GM12891 (cell line): ENCODE results near the gene SPATS2.

ENCODE experiments used
- DNase-seq: peaks from one replicate; pipeline ENCODE4 v3.0.0; 2011; ENCODE audit warnings: low spot score; ENCODE audit not compliant: insufficient read length
- FAIRE-seq: peaks from 2 replicates; lab custom pipeline; 2011; peaks lifted over from hg19 to GRCh38; lab: Jason Lieb, UNC
- PAX5 ChIP-seq: IDR thresholded peaks from 2 replicates; pipeline ENCODE4 v1.6.1; 2011; ENCODE audit warnings: low read length, moderate library complexity, mild to moderate bottlenecking; ENCODE audit not compliant: insufficient read depth, severe bottlenecking
- POLR2A ChIP-seq: IDR thresholded peaks from 2 replicates; pipeline ENCODE4 v1.6.1; 2011; ENCODE audit warnings: low read depth, low read length, control low read depth
- POLR2AphosphoS5 ChIP-seq: IDR thresholded peaks from 2 replicates; pipeline ENCODE4 v1.6.1; 2011; ENCODE audit warnings: low read depth, low read length, control low read depth
- POU2F2 ChIP-seq: IDR thresholded peaks from 2 replicates; pipeline ENCODE4 v1.6.1; 2011; ENCODE audit warnings: low read depth, mild to moderate bottlenecking, control low read depth, low read length, moderate library complexity
- SPI1 ChIP-seq: IDR thresholded peaks from 2 replicates; pipeline ENCODE4 v1.6.1; 2011; ENCODE audit warnings: low read depth, low read length, control low read depth
- TAF1 ChIP-seq: IDR thresholded peaks from 2 replicates; pipeline ENCODE4 v1.6.1; 2011; ENCODE audit warnings: low read depth, low read length, control low read depth

SPATS2 gene

GRCh38 chr12:49558526-49558925, 191.3 kb downstream of the SPATS2 start:
- DNase-seq, result no peak
- no peak for TF ChIP-seq SPI1
- TF ChIP-seq PAX5, result no peak
- TF ChIP-seq POU2F2, result no peak
- TF ChIP-seq POLR2AphosphoS5, result no peak
- no peak for TF ChIP-seq POLR2A
- no peak for TF ChIP-seq TAF1
- FAIRE-seq, result no peak

- no peak for TF ChIP-seq PAX5
- TF ChIP-seq SPI1, result no peak
- TF ChIP-seq POU2F2, result no peak
- no peak for TF ChIP-seq POLR2A
- TF ChIP-seq POLR2AphosphoS5, result no peak
- TF ChIP-seq TAF1, result no peak
- no peak for DNase-seq
- FAIRE-seq, result no peak
Measured at GRCh38 chr12:49559011-49559675, 191.9 kb downstream of the SPATS2 start.

GRCh38 chr12:49560695-49561094, 193.4 kb downstream of the SPATS2 start:
- TF ChIP-seq POLR2AphosphoS5 (no peak), POU2F2 (no peak), SPI1 (no peak)
- FAIRE-seq (no peak), DNase-seq (no peak)

- FAIRE-seq (no peak), DNase-seq (no peak)
- TF ChIP-seq TAF1, result no peak
- no peak for TF ChIP-seq SPI1
- no peak for TF ChIP-seq POLR2AphosphoS5
- no peak for TF ChIP-seq PAX5
Measured at GRCh38 chr12:49562233-49562632, 195.0 kb downstream of the SPATS2 start.

GRCh38 chr12:49562831-49563230, 195.6 kb downstream of the SPATS2 start:
- no peak for TF ChIP-seq TAF1
- no peak for FAIRE-seq
- no peak for DNase-seq

- DNase-seq, result no peak
- no peak for TF ChIP-seq PAX5
- no peak for TF ChIP-seq POU2F2
- no peak for TF ChIP-seq POLR2AphosphoS5
- TF ChIP-seq TAF1, result no peak
- TF ChIP-seq POLR2A, result no peak
- no peak for TF ChIP-seq SPI1
- FAIRE-seq, result no peak
Measured at GRCh38 chr12:49563951-49564685, 196.9 kb downstream of the SPATS2 start.

- TF ChIP-seq POU2F2, result no peak
- DNase-seq (no peak), FAIRE-seq (no peak)
Measured at GRCh38 chr12:49564686-49565405, 197.6 kb downstream of the SPATS2 start.

- TF ChIP-seq POLR2A (no peak), TAF1 (no peak), PAX5 (no peak), SPI1 (no peak), POLR2AphosphoS5 (no peak), POU2F2 (no peak)
- FAIRE-seq, result no peak
- no peak for DNase-seq
Measured at GRCh38 chr12:49565406-49566265, 198.4 kb downstream of the SPATS2 start.

GRCh38 chr12:49566361-49566760, 199.1 kb downstream of the SPATS2 start:
- FAIRE-seq, result no peak
- no peak for DNase-seq
- TF ChIP-seq PAX5, result no peak
- TF ChIP-seq POLR2AphosphoS5, result no peak
- no peak for TF ChIP-seq TAF1
- TF ChIP-seq POLR2A, result no peak
- no peak for TF ChIP-seq SPI1
- TF ChIP-seq POU2F2, result no peak

- no peak for TF ChIP-seq POU2F2
- no peak for TF ChIP-seq TAF1
- no peak for TF ChIP-seq SPI1
- no peak for TF ChIP-seq POLR2A
- no peak for TF ChIP-seq POLR2AphosphoS5
- no peak for TF ChIP-seq PAX5
- FAIRE-seq (no peak), DNase-seq (no peak)
Measured at GRCh38 chr12:49567302-49567610, 200.0 kb downstream of the SPATS2 start.
